Erythroblast (primary cell): Measurements from ENCODE around the gene WDR93.

Experiments used
- GATA1 ChIP-seq: IDR thresholded peaks from 2 replicates; pipeline ENCODE4 v1.6.1; 2011; ENCODE audit warnings: low read depth, mild to moderate bottlenecking, control low read depth, low read length, moderate library complexity
- POLR2A ChIP-seq: IDR thresholded peaks from 2 replicates; pipeline ENCODE4 v1.6.1; 2011; ENCODE audit warnings: mild to moderate bottlenecking, low read length

- TF ChIP-seq POLR2A (no peak), GATA1 (no peak)
Observed at GRCh38 chr15:89662893-89663626, 27.6 kb upstream of the WDR93 start.
